H1 (cell line): ENCODE results near the gene AMBP.

Source experiments
- CEBPB ChIP-seq: IDR thresholded peaks from 2 replicates; pipeline ENCODE4 v1.6.1; 2012; ENCODE audit warnings: low read depth, low read length
- EP300 ChIP-seq, 2 experiments: IDR thresholded peaks; 1 replicate in 1 of 2; 2 replicates in 1 of 2; pipeline ENCODE4 v1.6.1; 2011 to 2012; ENCODE audit warnings: low read depth in 2 of 2, low read length in 2 of 2, mild to moderate bottlenecking in 2 of 2, borderline replicate concordance in 1 of 2, inconsistent platforms in 1 of 2, moderate library complexity in 1 of 2
- EZH2 ChIP-seq: fragments of 200-600 bp; sonication (generic); IDR thresholded peaks from 2 replicates; pipeline ENCODE4 v1.7.1; 2012; ENCODE audit warnings: low read depth, mild to moderate bottlenecking, moderate library complexity, low read length, inconsistent platforms; ENCODE audit not compliant: severe bottlenecking
- RAD21 ChIP-seq, 2 experiments: IDR thresholded peaks in 1 of 2; conservative IDR thresholded peaks in 1 of 2; 2 replicates each; pipeline ENCODE4 v1.6.1; 2011; ENCODE audit warnings: low read depth in 2 of 2, low read length in 2 of 2, improper control_type of control experiment in 1 of 2, inconsistent platforms in 1 of 2, mild to moderate bottlenecking in 1 of 2, moderate library complexity in 1 of 2
- RBBP5 ChIP-seq: IDR thresholded peaks from 2 replicates; pipeline ENCODE4 v1.7.1; 2012; ENCODE audit warnings: low read depth, mild to moderate bottlenecking, inconsistent platforms, low read length, moderate library complexity, borderline replicate concordance
- RFX5 ChIP-seq: IDR thresholded peaks from 2 replicates; pipeline ENCODE4 v1.6.1; 2011; ENCODE audit warnings: low read depth, low read length, improper control_type of control experiment, borderline replicate concordance
- SIX5 ChIP-seq: IDR thresholded peaks from 2 replicates; pipeline ENCODE4 v1.6.1; 2011; ENCODE audit warnings: mild to moderate bottlenecking, low read depth, low read length
- TEAD4 ChIP-seq: IDR thresholded peaks from 2 replicates; pipeline ENCODE4 v1.6.1; 2012; ENCODE audit warnings: low read depth, low read length, inconsistent platforms, mixed read lengths
- TF ChIP-seq, protein P1 (sequence below), 3 experiments: IDR thresholded peaks; 1 replicate in 2 of 3; 2 replicates in 1 of 3; pipeline versions ENCODE4 v1.5.1 to v1.6.1; 2011; ENCODE audit warnings: low read length in 3 of 3, mild to moderate bottlenecking in 3 of 3, inconsistent platforms in 2 of 3, low read depth in 1 of 3, moderate library complexity in 1 of 3; ENCODE audit not compliant: insufficient read depth in 1 of 3; ENCODE audit errors: control extremely low read depth in 1 of 3

DNA sequence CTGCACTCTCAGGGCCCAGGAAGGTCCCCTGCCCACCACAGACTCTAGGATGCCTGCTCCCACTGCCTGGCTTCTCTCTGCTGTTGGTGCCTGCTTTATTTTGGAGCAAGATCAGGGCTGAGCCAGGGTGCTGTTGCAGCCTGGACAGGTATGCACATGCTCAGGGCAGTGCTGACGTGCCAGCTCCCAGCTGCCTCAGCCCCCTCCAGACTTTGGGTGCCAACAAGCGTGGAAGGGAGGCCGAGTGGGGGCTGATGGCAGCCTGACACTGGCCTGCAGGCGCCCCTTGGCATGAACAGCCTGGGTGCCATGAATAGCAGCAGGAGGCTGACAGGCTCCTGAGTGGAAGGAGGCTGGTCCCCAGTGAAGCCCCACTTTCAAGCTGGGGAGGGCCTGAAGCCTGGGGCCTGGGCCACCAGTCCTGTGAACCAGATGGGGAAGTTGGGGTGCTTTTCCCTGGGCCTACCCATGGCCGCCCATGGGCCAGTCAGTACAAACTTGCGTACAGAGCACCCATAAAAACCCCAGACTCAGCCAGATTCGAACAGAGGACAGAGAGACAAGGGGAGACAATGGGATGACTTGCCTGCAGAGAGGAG, 6.8 kb downstream of the AMBP start:
- TF ChIP-seq CEBPB (no peak), EP300 (IDR thresholded peaks at IDR 0.05; ENCODE audit: borderline replicate concordance in 1 of 2, low read depth in 2 of 2, low read length in 2 of 2) (no peak), EZH2 (no peak), TEAD4 (no peak), RAD21 (IDR thresholded peaks at IDR 0.05 in 1 of 2, conservative IDR thresholded peaks at IDR 0.05 in 1 of 2; ENCODE audit: low read depth in 2 of 2, low read length in 2 of 2) (no peak), RFX5 (no peak), SIX5 (no peak), RBBP5 (no peak)
- TF ChIP-seq, protein P1, sequence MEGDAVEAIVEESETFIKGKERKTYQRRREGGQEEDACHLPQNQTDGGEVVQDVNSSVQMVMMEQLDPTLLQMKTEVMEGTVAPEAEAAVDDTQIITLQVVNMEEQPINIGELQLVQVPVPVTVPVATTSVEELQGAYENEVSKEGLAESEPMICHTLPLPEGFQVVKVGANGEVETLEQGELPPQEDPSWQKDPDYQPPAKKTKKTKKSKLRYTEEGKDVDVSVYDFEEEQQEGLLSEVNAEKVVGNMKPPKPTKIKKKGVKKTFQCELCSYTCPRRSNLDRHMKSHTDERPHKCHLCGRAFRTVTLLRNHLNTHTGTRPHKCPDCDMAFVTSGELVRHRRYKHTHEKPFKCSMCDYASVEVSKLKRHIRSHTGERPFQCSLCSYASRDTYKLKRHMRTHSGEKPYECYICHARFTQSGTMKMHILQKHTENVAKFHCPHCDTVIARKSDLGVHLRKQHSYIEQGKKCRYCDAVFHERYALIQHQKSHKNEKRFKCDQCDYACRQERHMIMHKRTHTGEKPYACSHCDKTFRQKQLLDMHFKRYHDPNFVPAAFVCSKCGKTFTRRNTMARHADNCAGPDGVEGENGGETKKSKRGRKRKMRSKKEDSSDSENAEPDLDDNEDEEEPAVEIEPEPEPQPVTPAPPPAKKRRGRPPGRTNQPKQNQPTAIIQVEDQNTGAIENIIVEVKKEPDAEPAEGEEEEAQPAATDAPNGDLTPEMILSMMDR (IDR thresholded peaks at IDR 0.05; ENCODE audit: control extremely low read depth in 1 of 3, insufficient read depth in 1 of 3, low read depth in 1 of 3, low read length in 3 of 3), result no peak
